Activated naive CD4-positive, alpha-beta T cell treated with anti-CD3 and anti-CD28 coated beads, Interleukin-2, amount 50 U/mL, for 16 hours (primary cell): ENCODE data around the gene C9orf43.
"Not testable (repeated sequence)": the region's sequence is repeated elsewhere in the genome, so short reads cannot be mapped to it uniquely, and the experiment has no call there.

ENCODE experiments used
- DNase-seq: peaks from one replicate; pipeline ENCODE4 v3.0.0-alpha.2; 2020

Gene C9orf43

GRCh38 chr9:113410207-113410864 lies at the start of gene C9orf43, which contains the start of gene POLE3:
C9orf43 (plus strand) TSS chr9:113410747; CDS start chr9:113413494, 2,747 bp downstream.
POLE3 (minus strand) TSS chr9:113410675; CDS start chr9:113410293, 382 bp downstream.
- DNase-seq: peak; percentile 97

- DNase-seq: no peak
These were observed 49.1 kb upstream of the C9orf43 start for GRCh38 chr9:113361304-113362018.

GRCh38 chr9:113363336-113363735 lies 47.2 kb upstream of the C9orf43 start:
- DNase-seq: no peak

- DNase-seq: no peak
These were observed 45.6 kb upstream of the C9orf43 start for GRCh38 chr9:113364951-113365350.

GRCh38 chr9:113365652-113366051 lies 44.9 kb upstream of the C9orf43 start:
- not testable (repeated sequence) for DNase-seq

- no peak for DNase-seq
These were observed 42.1 kb upstream of the C9orf43 start for GRCh38 chr9:113368348-113368981.

- DNase-seq: no peak
These were observed 41.3 kb upstream of the C9orf43 start for GRCh38 chr9:113368982-113369854.

- no peak for DNase-seq
These were observed 40.7 kb upstream of the C9orf43 start for GRCh38 chr9:113369855-113370140.

- DNase-seq: no peak
These were observed 39.7 kb upstream of the C9orf43 start for GRCh38 chr9:113370806-113371325.

GRCh38 chr9:113372059-113372458 lies 38.5 kb upstream of the C9orf43 start:
- no peak for DNase-seq

- DNase-seq: no peak
These were observed 37.3 kb upstream of the C9orf43 start for GRCh38 chr9:113373256-113373655.

GRCh38 chr9:113373676-113374392 lies 36.7 kb upstream of the C9orf43 start:
- no peak for DNase-seq

GRCh38 chr9:113375057-113376023 lies 35.2 kb upstream of the C9orf43 start:
- no peak for DNase-seq

- peak; percentile 72 for DNase-seq
These were observed 33.6 kb upstream of the C9orf43 start, which contains the start of gene HDHD3 for GRCh38 chr9:113376634-113377567. HDHD3 (minus strand) TSS chr9:113376986; CDS start chr9:113374354, 2,632 bp downstream.

- not testable (repeated sequence) for DNase-seq
These were observed 31.3 kb upstream of the C9orf43 start for GRCh38 chr9:113379094-113379828.

- DNase-seq: not testable (repeated sequence)
These were observed 30.7 kb upstream of the C9orf43 start for GRCh38 chr9:113379829-113380210.

- DNase-seq: no peak
These were observed 29.6 kb upstream of the C9orf43 start for GRCh38 chr9:113380869-113381378.

- not testable (repeated sequence) for DNase-seq
These were observed 29.1 kb upstream of the C9orf43 start for GRCh38 chr9:113381441-113381840.
